ENCODE results near the gene TBK1. TPM values are rescaled to one million over a fixed set of nuclear protein-coding genes. Genes with fewer than 3 reads are reported as not detected.

The TBK1 gene
- total and polyA plus RNA-seq, 2 of the 4 experiments (the other 2 are of a cell fraction): 9.9 to 11.6 TPM

- no peak for ATAC-seq (ENCODE audit: low read depth)
- Histone ChIP-seq H3K79me1 (ENCODE audit: low read depth in 1 of 2, low read length in 2 of 2) (no peaks in the 10 kb centered on the region; a peak in 1 of 4 replicates), H3K9me3 (ENCODE audit: control insufficient read depth, insufficient read depth, low read length) (no peaks in the 10 kb centered on the region), H3K36me3 (ENCODE audit: control insufficient read depth, insufficient read depth, low read length) (peaks cover 35% of the 10 kb centered on the region), H2AK9ac (replicated peaks; ENCODE audit: low read depth, low read length, poor library complexity) (no peak overlapping the region), H2AK5ac (ENCODE audit: low read depth, low read length) (no peak overlapping the region), H2BK20ac (ENCODE audit: low read depth, low read length) (no peak overlapping the region), H2BK5ac (ENCODE audit: low read depth, low read length, poor library complexity, severe bottlenecking) (no peak overlapping the region), H3K56ac (ENCODE audit: extremely low read depth, insufficient read depth, low read length) (no peak overlapping the region), H3K27ac (ENCODE audit: insufficient read depth, low read length) (no peak overlapping the region), H4K91ac (ENCODE audit: insufficient read depth, low read depth, low read length) (no peak overlapping the region), H2BK15ac (ENCODE audit: low read depth, low read length) (no peak overlapping the region), H3K18ac (ENCODE audit: low read depth, low read length) (no peak overlapping the region), H3K23ac (ENCODE audit: low read depth, low read length) (no peak overlapping the region), H2BK120ac (ENCODE audit: low read depth, low read length) (no peak overlapping the region), H4K20me1 (ENCODE audit: insufficient read depth, low read length) (no peaks in the 10 kb centered on the region), H3K9ac (ENCODE audit: low read depth, low read length) (no peak overlapping the region), H3K4ac (ENCODE audit: low read depth, low read length) (no peak overlapping the region), H3K14ac (replicated peaks; ENCODE audit: low read depth, low read length) (no peak overlapping the region), H3K9me1 (ENCODE audit: insufficient read depth, low read length) (no peaks in the 10 kb centered on the region), H3K4me1 (ENCODE audit: control insufficient read depth, insufficient read depth, low read length) (no peaks in the 10 kb centered on the region), H2AFZ (replicated peaks; ENCODE audit: low read length, poor library complexity) (no peak overlapping the region), H3K4me2 (ENCODE audit: low read depth, low read length) (no peak overlapping the region), H4K8ac (ENCODE audit: low read depth in 2 of 2, low read length in 2 of 2) (no peak overlapping the region), H4K5ac (ENCODE audit: low read depth, low read length) (no peak overlapping the region), H3K27me3 (ENCODE audit: control insufficient read depth, insufficient read depth, low read length) (no peaks in the 10 kb centered on the region), H3K4me3 (ENCODE audit: insufficient read depth, low read depth, low read length) (no peak overlapping the region)
- TF ChIP-seq POLR2A (IDR thresholded peaks at IDR 0.05; ENCODE audit: low read depth, low read length): no peak
- no peak for TF ChIP-seq RCOR1 (IDR thresholded peaks at IDR 0.05; ENCODE audit: insufficient replicate concordance, low read length)
- TF ChIP-seq BHLHE40 (IDR thresholded peaks at IDR 0.05; ENCODE audit: low read depth, low read length): no peak
- no peak for TF ChIP-seq SMC3 (IDR thresholded peaks at IDR 0.05; ENCODE audit: low read depth, low read length)
- TF ChIP-seq RAD21 (IDR thresholded peaks at IDR 0.05; ENCODE audit: low read length): no peak
- TF ChIP-seq FOS (IDR thresholded peaks at IDR 0.05; ENCODE audit: low read depth, low read length): no peak
- TF ChIP-seq ELK1 (IDR thresholded peaks at IDR 0.05; ENCODE audit: borderline replicate concordance, low read depth, low read length): no peak
- no peak for TF ChIP-seq CHD1 (IDR thresholded peaks at IDR 0.05; ENCODE audit: low read depth, low read length)
- no peak for TF ChIP-seq MAZ (IDR thresholded peaks at IDR 0.05; ENCODE audit: borderline replicate concordance, low read depth, low read length)
- in situ Hi-C loops (cut with MboI; ENCODE audit: low sequenced_read_pairs) (no loop called here), intact Hi-C loops (cut with micrococcal nuclease) (no loop called here), dilution Hi-C loops (cut with HindIII; ENCODE audit: low sequenced_read_pairs, unreplicated experiment) (no loop called here)
- POLR2A ChIA-PET (ENCODE audit: unreplicated experiment): no interaction called here
- CTCF ChIA-PET: interaction anchor here (1.2 kb wide), 1 partner anchor 34 kb away, joined by 5 read pairs; no protein-coding TSS in a partner anchor
- no TSS peak for BruUV-seq (replicated peaks)
- no peak for DNase-seq
- whole genome bisulfite sequencing, 2 experiments (ENCODE audit: extremely low coverage in 2 of 2, insufficient read length in 1 of 2): no CpG with 5 or more reads among the region's 1 CpG
Measured at GRCh38 chr12:64491718-64492117, 39.8 kb downstream of the TBK1 start.

All from IMR-90 (cell line).